Osteoblast (primary cell): ENCODE measurements around the gene KDM7A. TPM values are rescaled to one million over a fixed set of nuclear protein-coding genes. Genes with fewer than 3 reads are reported as not detected.

Source experiments
- DNase-seq: peaks from one replicate; pipeline ENCODE4 v3.0.0; 2011; ENCODE audit warnings: low spot score, mixed read lengths; ENCODE audit not compliant: insufficient read length; ENCODE audit errors: missing footprints
- H2AFZ ChIP-seq: 2 replicates; pipeline ENCODE4 v1.6.0; 2011; ENCODE audit warnings: mild to moderate bottlenecking, low read length
- H3K27ac ChIP-seq: 2 replicates; pipeline ENCODE4 v1.5.1; 2011; ENCODE audit warnings: mild to moderate bottlenecking, low read depth, low read length, moderate library complexity
- H3K27me3 ChIP-seq: 2 replicates; pipeline ENCODE4 v1.6.0; 2012; ENCODE audit warnings: mild to moderate bottlenecking, control low read depth, inconsistent platforms, low read length, moderate library complexity; ENCODE audit not compliant: insufficient read depth
- H3K36me3 ChIP-seq: 2 replicates; pipeline ENCODE4 v1.5.1; 2011; ENCODE audit warnings: mild to moderate bottlenecking, low read length, control low read depth, moderate library complexity; ENCODE audit not compliant: insufficient read depth
- H3K4me1 ChIP-seq: 2 replicates; pipeline ENCODE4 v1.5.1; 2011; ENCODE audit warnings: mild to moderate bottlenecking, low read length, control low read depth, moderate library complexity; ENCODE audit not compliant: insufficient read depth
- H3K4me2 ChIP-seq: 2 replicates; pipeline ENCODE4 v1.6.0; 2011; ENCODE audit warnings: mild to moderate bottlenecking, low read length; ENCODE audit not compliant: insufficient read depth
- H3K4me3 ChIP-seq: fragments of 200-600 bp; sonication (generic); 3 replicates; pipeline ENCODE4 v1.5.1; 2012; ENCODE audit warnings: mild to moderate bottlenecking, low read length, inconsistent platforms; ENCODE audit not compliant: insufficient read depth
- H3K79me2 ChIP-seq: 2 replicates; pipeline ENCODE4 v1.6.0; 2012; ENCODE audit warnings: mild to moderate bottlenecking, low read length, control low read depth, inconsistent platforms; ENCODE audit not compliant: insufficient read depth
- H3K9me3 ChIP-seq: 2 replicates; pipeline ENCODE4 v1.5.1; 2011; ENCODE audit warnings: low read depth, low read length, control low read depth
- H4K20me1 ChIP-seq: 2 replicates; pipeline ENCODE4 v1.6.0; 2012; ENCODE audit warnings: mild to moderate bottlenecking, low read length, control low read depth; ENCODE audit not compliant: insufficient read depth
- total RNA-seq: library from RNA; depleted of rRNA; stranded (reverse); fragments of >200 nt; gene quantifications from 2 replicates; pipeline ENCODE4 v1.2.3, GENCODE V29; 2012
- TF ChIP-seq, protein P1 (sequence below): IDR thresholded peaks from 2 replicates; pipeline ENCODE4 v1.5.1; 2011; ENCODE audit warnings: mild to moderate bottlenecking, low read depth, low read length, moderate library complexity; ENCODE audit errors: extremely low read depth

The KDM7A gene
- total RNA-seq, 1 donor, result 13.4 TPM

GRCh38 chr7:140192620-140193019 lies 15.8 kb upstream of the KDM7A start:
- H3K79me2 ChIP-seq, result no peaks in the 10 kb centered on the region
- DNase-seq, result no peak
- H3K4me2 ChIP-seq, result no peak overlapping the region
- no peak overlapping the region for H3K27ac ChIP-seq
- no peaks in the 10 kb centered on the region for H3K4me1 ChIP-seq
- no peaks in the 10 kb centered on the region for H4K20me1 ChIP-seq
- H2AFZ ChIP-seq, result no peak overlapping the region
- TF ChIP-seq, protein P1, sequence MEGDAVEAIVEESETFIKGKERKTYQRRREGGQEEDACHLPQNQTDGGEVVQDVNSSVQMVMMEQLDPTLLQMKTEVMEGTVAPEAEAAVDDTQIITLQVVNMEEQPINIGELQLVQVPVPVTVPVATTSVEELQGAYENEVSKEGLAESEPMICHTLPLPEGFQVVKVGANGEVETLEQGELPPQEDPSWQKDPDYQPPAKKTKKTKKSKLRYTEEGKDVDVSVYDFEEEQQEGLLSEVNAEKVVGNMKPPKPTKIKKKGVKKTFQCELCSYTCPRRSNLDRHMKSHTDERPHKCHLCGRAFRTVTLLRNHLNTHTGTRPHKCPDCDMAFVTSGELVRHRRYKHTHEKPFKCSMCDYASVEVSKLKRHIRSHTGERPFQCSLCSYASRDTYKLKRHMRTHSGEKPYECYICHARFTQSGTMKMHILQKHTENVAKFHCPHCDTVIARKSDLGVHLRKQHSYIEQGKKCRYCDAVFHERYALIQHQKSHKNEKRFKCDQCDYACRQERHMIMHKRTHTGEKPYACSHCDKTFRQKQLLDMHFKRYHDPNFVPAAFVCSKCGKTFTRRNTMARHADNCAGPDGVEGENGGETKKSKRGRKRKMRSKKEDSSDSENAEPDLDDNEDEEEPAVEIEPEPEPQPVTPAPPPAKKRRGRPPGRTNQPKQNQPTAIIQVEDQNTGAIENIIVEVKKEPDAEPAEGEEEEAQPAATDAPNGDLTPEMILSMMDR, result no peak
- H3K27me3 ChIP-seq, result peaks cover 17% of the 10 kb centered on the region
- no peaks in the 10 kb centered on the region for H3K9me3 ChIP-seq
- no peak overlapping the region for H3K4me3 ChIP-seq
- no peaks in the 10 kb centered on the region for H3K36me3 ChIP-seq

DNA sequence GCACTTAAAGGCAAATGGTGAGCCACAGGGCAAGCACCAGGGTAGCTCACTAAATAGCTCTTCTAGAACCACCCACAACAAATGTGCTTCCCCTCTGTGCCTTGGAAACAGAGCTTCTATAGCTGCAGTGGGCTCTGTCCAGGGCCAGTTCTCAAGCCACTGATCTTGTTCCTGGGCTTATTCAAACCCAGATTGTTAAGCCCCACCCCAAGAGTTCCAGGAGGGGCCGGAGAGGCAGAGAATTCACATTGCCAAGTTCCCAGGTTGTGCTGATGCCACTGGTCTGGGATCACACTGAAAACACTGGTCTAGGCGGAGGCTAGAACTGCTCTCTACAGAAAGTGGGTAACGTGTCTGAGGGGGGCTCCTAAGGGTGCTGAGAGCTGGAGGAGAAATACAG lies 15.4 kb upstream of the KDM7A start:
- Histone ChIP-seq H2AFZ (no peak overlapping the region), H3K9me3 (no peaks in the 10 kb centered on the region), H4K20me1 (no peaks in the 10 kb centered on the region), H3K36me3 (no peaks in the 10 kb centered on the region), H3K27me3 (peaks cover 17% of the 10 kb centered on the region), H3K4me3 (no peak overlapping the region), H3K79me2 (no peaks in the 10 kb centered on the region), H3K27ac (no peak overlapping the region), H3K4me2 (no peak overlapping the region), H3K4me1 (no peaks in the 10 kb centered on the region)
- TF ChIP-seq, protein P1, result no peak
- no peak for DNase-seq

DNA sequence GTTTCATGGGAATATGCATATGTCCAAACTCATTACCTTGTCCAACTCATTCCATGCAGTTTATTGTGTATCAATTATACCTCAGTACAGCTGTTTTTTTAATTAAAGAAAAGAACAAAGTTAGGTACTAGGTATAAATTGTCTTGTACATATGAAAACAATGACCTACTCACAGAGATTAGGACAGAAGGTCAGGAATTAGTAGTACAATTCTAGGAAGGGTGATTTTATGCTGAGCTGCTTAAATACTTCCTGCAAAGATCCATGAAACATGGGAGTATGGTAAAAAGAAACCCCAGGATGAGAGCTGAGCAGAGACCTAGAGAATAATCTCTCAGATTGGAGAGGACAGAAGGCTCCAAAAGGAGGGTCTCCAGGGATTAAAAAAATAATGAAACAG lies 13.8 kb upstream of the KDM7A start:
- no peaks in the 10 kb centered on the region for H3K4me1 ChIP-seq
- no peak overlapping the region for H3K4me3 ChIP-seq
- no peaks in the 10 kb centered on the region for H3K36me3 ChIP-seq
- H4K20me1 ChIP-seq, result no peaks in the 10 kb centered on the region
- no peaks in the 10 kb centered on the region for H3K9me3 ChIP-seq
- no peaks in the 10 kb centered on the region for H3K79me2 ChIP-seq
- no peak overlapping the region for H3K4me2 ChIP-seq
- TF ChIP-seq, protein P1, result no peak
- no peak for DNase-seq
- peaks cover 17% of the 10 kb centered on the region for H3K27me3 ChIP-seq
- no peak overlapping the region for H3K27ac ChIP-seq
- no peak overlapping the region for H2AFZ ChIP-seq

DNA sequence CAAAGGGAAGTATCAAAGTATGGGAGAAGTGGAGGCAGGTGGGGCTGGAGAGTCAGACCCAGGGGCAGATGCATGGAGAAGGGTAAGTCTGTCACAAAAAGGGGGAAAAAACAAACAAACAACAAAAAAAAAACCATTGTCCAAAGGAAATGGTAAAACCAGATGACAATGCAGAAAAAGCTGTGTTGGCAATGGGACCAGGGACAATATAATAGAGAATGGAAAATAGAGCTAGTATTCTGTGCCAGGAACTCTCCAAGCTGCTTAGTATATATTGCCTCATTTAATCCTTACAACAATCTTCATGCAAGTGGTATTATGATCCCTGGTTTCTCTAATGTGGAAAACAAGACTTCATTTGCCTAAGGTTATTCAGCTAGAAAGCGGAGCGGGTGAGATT lies 13.1 kb upstream of the KDM7A start:
- H3K27me3 ChIP-seq, result peaks cover 18% of the 10 kb centered on the region
- H3K4me1 ChIP-seq, result no peaks in the 10 kb centered on the region
- no peak overlapping the region for H3K27ac ChIP-seq
- no peaks in the 10 kb centered on the region for H3K36me3 ChIP-seq
- no peak overlapping the region for H2AFZ ChIP-seq
- no peak overlapping the region for H3K4me3 ChIP-seq
- no peak overlapping the region for H3K4me2 ChIP-seq
- H4K20me1 ChIP-seq, result no peaks in the 10 kb centered on the region
- H3K9me3 ChIP-seq, result no peaks in the 10 kb centered on the region
- DNase-seq, result no peak
- no peaks in the 10 kb centered on the region for H3K79me2 ChIP-seq
- TF ChIP-seq, protein P1, result no peak
